Fibroblast of the aortic adventitia (primary cell): Measurements from ENCODE around the gene GFPT2. TPM values are rescaled to one million over a fixed set of nuclear protein-coding genes. Genes with fewer than 3 reads are reported as not detected.
A peak's percentile ranks its signal among the peaks of the same experiment; 100 is the strongest.

Experiments
- DNase-seq: peaks from one replicate; pipeline ENCODE4 v3.0.0-alpha.2; 2010; ENCODE audit warnings: low read depth
- H3K4me3 ChIP-seq: 2 replicates; pipeline ENCODE4 v1.5.1; 2011; ENCODE audit warnings: low read depth, mild to moderate bottlenecking, control low read depth, low read length, moderate library complexity
- CTCF ChIP-seq: IDR thresholded peaks from 2 replicates; pipeline ENCODE4 v1.5.1; 2011; ENCODE audit warnings: mild to moderate bottlenecking, low read length, control low read depth, inconsistent platforms; ENCODE audit not compliant: insufficient read depth
- total RNA-seq: library from RNA; depleted of rRNA; stranded (reverse); fragments of >200 nt; gene quantifications from 2 replicates; pipeline ENCODE4 v1.2.3, GENCODE V29; 2012; ENCODE audit warnings: low replicate concordance

Gene GFPT2
- total RNA-seq, 1 donor, result 69.8 TPM

GRCh38 chr5:180373454-180373853 is 20.3 kb upstream of the GFPT2 start:
- TF ChIP-seq CTCF, result no peak
- H3K4me3 ChIP-seq, result no peak overlapping the region
- no peak for DNase-seq

GRCh38 chr5:180371949-180372348 is 18.8 kb upstream of the GFPT2 start:
- DNase-seq, result no peak
- H3K4me3 ChIP-seq, result no peak overlapping the region
- TF ChIP-seq CTCF, result no peak

- H3K4me3 ChIP-seq, result no peak overlapping the region
- DNase-seq, result peak; percentile 30
- peak; percentile 4 for TF ChIP-seq CTCF
Observed at GRCh38 chr5:180370861-180371641, 17.9 kb upstream of the GFPT2 start.

GRCh38 chr5:180367991-180368390 is 14.9 kb upstream of the GFPT2 start:
- no peak for TF ChIP-seq CTCF
- no peak overlapping the region for H3K4me3 ChIP-seq
- no peak for DNase-seq

- TF ChIP-seq CTCF, result no peak
- no peak for DNase-seq
- H3K4me3 ChIP-seq, result no peak overlapping the region
Observed at GRCh38 chr5:180367300-180367699, 14.2 kb upstream of the GFPT2 start.

- DNase-seq, result no peak
- no peak for TF ChIP-seq CTCF
- no peak overlapping the region for H3K4me3 ChIP-seq
Observed at GRCh38 chr5:180366326-180366725, 13.2 kb upstream of the GFPT2 start.

GRCh38 chr5:180365829-180366228 is 12.7 kb upstream of the GFPT2 start:
- H3K4me3 ChIP-seq, result no peak overlapping the region
- no peak for DNase-seq
- no peak for TF ChIP-seq CTCF
